ENCODE results near the gene ZG16B. TPM values are rescaled to one million over a fixed set of nuclear protein-coding genes. Genes with fewer than 3 reads are reported as not detected.
A peak's percentile ranks its signal among the peaks of the same experiment; 100 is the strongest.

ZG16B gene
- total and polyA plus RNA-seq, 2 of the 8 experiments (the other 6 are each of a cell fraction or from before 2014, with no cell fraction given): 0.11 TPM; not detected in 1

GRCh38 chr16:2842340-2843000, 12.4 kb downstream of the ZG16B start (continued):
- TF ChIP-seq CHD2 (IDR thresholded peaks at IDR 0.05; ENCODE audit: low read length) (no peak), CHD1 (IDR thresholded peaks at IDR 0.05; ENCODE audit: low read depth, low read length) (no peak), CEBPB (IDR thresholded peaks at IDR 0.05; ENCODE audit: low read depth, low read length) (no peak), E2F6 (IDR thresholded peaks at IDR 0.05) (peak; percentile 92), KDM1A (IDR thresholded peaks at IDR 0.05; ENCODE audit: borderline replicate concordance, low read length) (no peak)

Measured in H1 (cell line).